Measurements from ENCODE around the gene CNKSR1.

The CNKSR1 gene

DNA sequence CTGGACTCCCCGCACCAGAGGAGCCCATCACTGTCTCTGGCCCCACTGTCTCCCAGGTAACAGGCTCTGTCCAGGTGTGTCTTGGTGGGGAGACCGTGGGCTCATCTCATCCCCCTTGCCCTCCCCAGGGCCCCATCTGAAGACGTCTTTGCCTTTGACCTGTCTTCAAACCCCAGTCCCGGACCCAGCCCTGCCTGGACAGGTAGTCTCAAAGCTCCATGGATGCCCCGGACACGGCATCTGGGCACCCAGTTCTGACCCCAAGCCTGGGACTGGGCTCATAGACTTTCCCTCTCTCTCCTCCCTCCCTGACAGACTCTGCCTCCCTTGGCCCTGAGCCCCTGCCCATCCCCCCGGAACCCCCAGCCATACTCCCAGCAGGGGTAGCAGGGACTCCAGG lies 6.8 kb downstream of the CNKSR1 start:
- H3K27me3 ChIP-seq (ENCODE audit: low read depth) = no peaks in the 10 kb centered on the region
- H3K4me3 ChIP-seq = no peak overlapping the region
- H3K4me1 ChIP-seq = no peaks in the 10 kb centered on the region
- no peaks in the 10 kb centered on the region for H3K36me3 ChIP-seq (replicated peaks)
- DNase-seq (ENCODE audit: low spot score in 2 of 2) = no peak
- in situ Hi-C loops (cut with MboI; ENCODE audit: low sequenced_read_pairs) = no loop called here
- no peaks in the 10 kb centered on the region for H3K9me3 ChIP-seq

- Histone ChIP-seq H3K4me3 (no peak overlapping the region), H3K27me3 (ENCODE audit: low read depth) (no peaks in the 10 kb centered on the region), H3K9me3 (no peaks in the 10 kb centered on the region), H3K36me3 (replicated peaks) (no peaks in the 10 kb centered on the region), H3K4me1 (no peaks in the 10 kb centered on the region)
- DNase-seq (ENCODE audit: low spot score in 2 of 2) = no peak
- in situ Hi-C loops (cut with MboI; ENCODE audit: low sequenced_read_pairs) = no loop called here
Observed at GRCh38 chr1:26184883-26185282, 7.6 kb downstream of the CNKSR1 start.

- Histone ChIP-seq H3K9me3 (no peaks in the 10 kb centered on the region), H3K36me3 (replicated peaks) (no peaks in the 10 kb centered on the region), H3K4me1 (no peaks in the 10 kb centered on the region), H3K4me3 (no peak overlapping the region), H3K27me3 (ENCODE audit: low read depth) (no peaks in the 10 kb centered on the region)
- in situ Hi-C loops (cut with MboI; ENCODE audit: low sequenced_read_pairs) = no loop called here
- no peak for DNase-seq (ENCODE audit: low spot score in 2 of 2)
Observed at GRCh38 chr1:26187882-26188281, 10.6 kb downstream of the CNKSR1 start.

- no peaks in the 10 kb centered on the region for H3K36me3 ChIP-seq (replicated peaks)
- no peaks in the 10 kb centered on the region for H3K27me3 ChIP-seq (ENCODE audit: low read depth)
- no peaks in the 10 kb centered on the region for H3K9me3 ChIP-seq
- H3K4me1 ChIP-seq = no peaks in the 10 kb centered on the region
- H3K4me3 ChIP-seq = no peak overlapping the region
- in situ Hi-C loops (cut with MboI; ENCODE audit: low sequenced_read_pairs) = no loop called here
- DNase-seq (ENCODE audit: low spot score in 2 of 2) = no peak
Observed at GRCh38 chr1:26188477-26188876, 11.2 kb downstream of the CNKSR1 start.

DNA sequence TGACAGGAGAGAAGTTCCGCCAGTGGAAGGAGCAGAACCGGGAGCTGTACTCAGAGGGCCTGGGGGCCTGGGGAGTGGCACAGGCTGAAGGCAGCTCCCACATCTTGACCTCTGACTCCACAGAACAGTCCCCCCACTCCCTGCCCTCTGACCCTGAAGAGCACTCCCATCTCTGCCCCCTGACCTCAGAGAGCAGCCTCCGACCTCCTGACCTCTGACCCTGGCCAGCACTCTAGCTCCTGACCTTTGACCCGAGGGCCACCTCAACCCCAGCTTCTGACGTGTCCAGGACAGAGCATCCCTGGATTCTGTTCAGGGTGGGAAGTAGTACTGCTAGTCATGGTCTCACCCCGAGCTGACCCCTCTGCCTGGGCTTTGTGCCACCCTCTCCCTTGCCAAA lies 12.0 kb downstream of the CNKSR1 start:
- Histone ChIP-seq H3K4me1 (no peaks in the 10 kb centered on the region), H3K36me3 (replicated peaks) (no peaks in the 10 kb centered on the region), H3K9me3 (no peaks in the 10 kb centered on the region), H3K27me3 (ENCODE audit: low read depth) (no peaks in the 10 kb centered on the region), H3K4me3 (no peak overlapping the region)
- no peak for DNase-seq (ENCODE audit: low spot score in 2 of 2)
- in situ Hi-C loops (cut with MboI; ENCODE audit: low sequenced_read_pairs) = no loop called here

- in situ Hi-C loops (cut with MboI; ENCODE audit: low sequenced_read_pairs) = no loop called here
- Histone ChIP-seq H3K36me3 (replicated peaks) (no peaks in the 10 kb centered on the region), H3K4me1 (no peaks in the 10 kb centered on the region), H3K9me3 (no peaks in the 10 kb centered on the region), H3K4me3 (no peak overlapping the region), H3K27me3 (ENCODE audit: low read depth) (no peaks in the 10 kb centered on the region)
- no peak for DNase-seq (ENCODE audit: low spot score in 2 of 2)
Observed at GRCh38 chr1:26189751-26190275, 12.5 kb downstream of the CNKSR1 start.

DNA sequence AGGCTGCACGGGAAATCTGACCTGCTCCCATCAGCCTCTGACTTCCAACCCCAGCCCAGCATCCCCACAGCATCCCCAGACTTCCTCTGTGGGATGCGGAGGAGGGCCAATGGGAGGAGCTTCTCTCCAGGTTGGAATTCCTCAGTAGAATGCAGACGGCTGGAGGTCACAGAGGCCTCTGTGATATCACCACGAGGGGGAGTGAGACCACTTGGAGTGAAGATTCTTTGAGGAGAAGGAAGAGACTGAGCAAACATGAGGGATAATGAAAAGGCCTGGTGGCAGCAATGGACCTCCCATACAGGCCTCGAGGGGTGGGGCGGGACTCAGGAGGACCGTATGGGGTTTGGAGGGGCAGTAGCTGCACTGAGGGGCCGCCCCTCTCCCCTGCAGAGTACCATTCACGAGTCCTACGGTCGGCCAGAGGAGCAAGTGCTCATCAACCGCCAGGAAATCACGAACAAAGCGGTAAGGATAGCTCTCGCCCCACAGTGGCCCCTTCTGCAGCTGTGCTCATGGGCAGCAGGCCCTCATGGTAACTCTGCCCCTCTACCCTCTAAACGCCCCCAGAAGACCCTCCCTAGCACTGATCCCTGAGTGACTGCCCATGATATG lies 13.2 kb downstream of the CNKSR1 start, which contains the start of gene CATSPER4:
Gene CATSPER4 (plus strand): TSS at position 230 of the 615 bp plus-strand sequence. CDS start 26 bp downstream, at position 256.
- Histone ChIP-seq H3K4me3 (no peak within 1 kb of the TSS), H3K36me3 (replicated peaks) (no peaks in the 10 kb centered on the region), H3K27me3 (ENCODE audit: low read depth) (no peaks in the 10 kb centered on the region), H3K4me1 (no peaks in the 10 kb centered on the region), H3K9me3 (no peaks in the 10 kb centered on the region)
- in situ Hi-C loops (cut with MboI; ENCODE audit: low sequenced_read_pairs) = no loop called here
- peak; percentile 34 to 66 for DNase-seq (ENCODE audit: low spot score in 2 of 2)

GRCh38 chr1:26191739-26192138 lies 14.4 kb downstream of the CNKSR1 start:
- Histone ChIP-seq H3K4me1 (no peaks in the 10 kb centered on the region), H3K36me3 (replicated peaks) (no peaks in the 10 kb centered on the region), H3K9me3 (no peaks in the 10 kb centered on the region), H3K27me3 (ENCODE audit: low read depth) (no peaks in the 10 kb centered on the region), H3K4me3 (no peak overlapping the region)
- in situ Hi-C loops (cut with MboI; ENCODE audit: low sequenced_read_pairs) = no loop called here
- DNase-seq (ENCODE audit: low spot score in 2 of 2) = no peak

- Histone ChIP-seq H3K4me1 (no peaks in the 10 kb centered on the region), H3K36me3 (replicated peaks) (no peaks in the 10 kb centered on the region), H3K9me3 (no peaks in the 10 kb centered on the region), H3K27me3 (ENCODE audit: low read depth) (no peaks in the 10 kb centered on the region), H3K4me3 (no peak overlapping the region)
- in situ Hi-C loops (cut with MboI; ENCODE audit: low sequenced_read_pairs) = no loop called here
- no peak for DNase-seq (ENCODE audit: low spot score in 2 of 2)
Observed at GRCh38 chr1:26195805-26196204, 18.5 kb downstream of the CNKSR1 start.

- Histone ChIP-seq H3K27me3 (ENCODE audit: low read depth) (no peaks in the 10 kb centered on the region), H3K9me3 (no peaks in the 10 kb centered on the region), H3K4me1 (no peaks in the 10 kb centered on the region), H3K36me3 (replicated peaks) (no peaks in the 10 kb centered on the region), H3K4me3 (no peak overlapping the region)
- in situ Hi-C loops (cut with MboI; ENCODE audit: low sequenced_read_pairs) = no loop called here
- DNase-seq (ENCODE audit: low spot score in 2 of 2) = no peak
Observed at GRCh38 chr1:26197301-26197700, 20.0 kb downstream of the CNKSR1 start.

- Histone ChIP-seq H3K27me3 (ENCODE audit: low read depth) (no peaks in the 10 kb centered on the region), H3K9me3 (no peaks in the 10 kb centered on the region), H3K4me3 (no peak overlapping the region), H3K4me1 (no peaks in the 10 kb centered on the region), H3K36me3 (replicated peaks) (no peaks in the 10 kb centered on the region)
- DNase-seq (ENCODE audit: low spot score in 2 of 2) = no peak
- in situ Hi-C loops (cut with MboI; ENCODE audit: low sequenced_read_pairs) = no loop called here
Observed at GRCh38 chr1:26197813-26198212, 20.5 kb downstream of the CNKSR1 start.

DNA sequence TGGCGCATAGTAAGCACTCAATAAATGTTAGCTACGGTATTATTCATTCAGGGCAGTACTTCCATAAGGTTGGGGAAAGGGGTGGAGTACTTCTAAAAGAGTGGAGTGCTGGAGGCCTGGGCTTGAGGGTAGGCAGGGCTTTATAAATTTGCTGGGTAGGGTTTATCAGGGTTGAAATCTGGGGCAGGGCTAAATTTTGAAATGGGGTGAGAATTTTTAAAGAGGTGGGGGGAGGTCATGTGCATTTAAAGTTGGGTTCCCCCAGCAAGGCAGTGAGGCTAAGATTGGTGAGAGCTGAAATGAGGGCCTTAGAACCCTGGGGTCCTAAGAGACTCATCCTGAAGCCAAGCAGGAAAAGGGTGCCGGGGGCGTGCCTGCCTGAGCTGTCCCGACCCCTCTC lies 23.1 kb downstream of the CNKSR1 start:
- in situ Hi-C loops (cut with MboI; ENCODE audit: low sequenced_read_pairs) = no loop called here
- Histone ChIP-seq H3K4me3 (no peak overlapping the region), H3K9me3 (no peaks in the 10 kb centered on the region), H3K36me3 (replicated peaks) (no peaks in the 10 kb centered on the region), H3K27me3 (ENCODE audit: low read depth) (no peaks in the 10 kb centered on the region), H3K4me1 (no peaks in the 10 kb centered on the region)
- DNase-seq (ENCODE audit: low spot score in 2 of 2) = no peak

- Histone ChIP-seq H3K27me3 (ENCODE audit: low read depth) (no peaks in the 10 kb centered on the region), H3K4me3 (no peak overlapping the region), H3K36me3 (replicated peaks) (no peaks in the 10 kb centered on the region), H3K9me3 (no peaks in the 10 kb centered on the region), H3K4me1 (no peaks in the 10 kb centered on the region)
- in situ Hi-C loops (cut with MboI; ENCODE audit: low sequenced_read_pairs) = no loop called here
- no peak for DNase-seq (ENCODE audit: low spot score in 2 of 2)
Observed at GRCh38 chr1:26203642-26204318, 26.5 kb downstream of the CNKSR1 start.

DNA sequence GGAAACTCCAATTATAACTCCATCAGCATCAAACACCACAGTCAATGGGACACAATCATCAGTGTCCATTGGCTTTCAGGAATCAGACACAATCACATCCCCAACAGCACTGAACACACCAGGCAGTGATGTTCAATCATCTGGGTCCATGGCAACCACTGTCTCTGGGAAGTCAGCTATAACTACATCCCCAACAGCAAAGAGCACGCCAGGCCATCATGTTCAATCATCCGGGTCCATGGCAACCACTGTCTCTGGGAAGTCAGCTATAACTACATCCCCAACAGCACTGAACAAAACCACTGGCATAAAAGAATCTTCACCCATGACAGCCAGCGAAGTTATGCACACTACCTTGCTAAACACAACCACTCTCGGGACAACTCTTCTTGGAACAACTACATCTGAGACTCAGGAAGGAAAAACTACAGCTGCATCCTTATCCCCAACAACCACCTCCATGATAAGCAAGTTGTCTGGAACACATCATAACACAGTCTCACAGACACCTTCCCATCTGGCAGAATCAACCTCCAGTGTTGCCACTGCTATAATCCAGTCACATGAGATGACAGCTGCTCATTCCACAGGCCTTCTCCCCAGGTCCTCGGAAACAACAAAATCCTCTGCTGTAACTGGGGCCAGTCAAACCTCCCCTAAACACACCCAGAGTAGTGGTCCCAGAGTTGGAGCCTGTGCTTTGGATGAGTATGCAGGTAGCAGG lies 33.0 kb downstream of the CNKSR1 start:
- DNase-seq (ENCODE audit: low spot score in 2 of 2) = no peak
- no peaks in the 10 kb centered on the region for H3K4me1 ChIP-seq
- H3K9me3 ChIP-seq = no peaks in the 10 kb centered on the region
- in situ Hi-C loops (cut with MboI; ENCODE audit: low sequenced_read_pairs) = no loop called here
- no peaks in the 10 kb centered on the region for H3K36me3 ChIP-seq (replicated peaks)
- no peaks in the 10 kb centered on the region for H3K27me3 ChIP-seq (ENCODE audit: low read depth)
- H3K4me3 ChIP-seq = no peak overlapping the region

All from HAP-1 (cell line).